Activated CD8-positive, alpha-beta memory T cell treated with anti-CD3 and anti-CD28 coated beads, Interleukin-2, amount 50 U/mL, for 4 hours (primary cell): ENCODE results near the gene CADM1.

ENCODE experiments used
- DNase-seq: peaks from one replicate; pipeline ENCODE4 v3.0.0-alpha.2; 2020

CADM1 gene

DNA sequence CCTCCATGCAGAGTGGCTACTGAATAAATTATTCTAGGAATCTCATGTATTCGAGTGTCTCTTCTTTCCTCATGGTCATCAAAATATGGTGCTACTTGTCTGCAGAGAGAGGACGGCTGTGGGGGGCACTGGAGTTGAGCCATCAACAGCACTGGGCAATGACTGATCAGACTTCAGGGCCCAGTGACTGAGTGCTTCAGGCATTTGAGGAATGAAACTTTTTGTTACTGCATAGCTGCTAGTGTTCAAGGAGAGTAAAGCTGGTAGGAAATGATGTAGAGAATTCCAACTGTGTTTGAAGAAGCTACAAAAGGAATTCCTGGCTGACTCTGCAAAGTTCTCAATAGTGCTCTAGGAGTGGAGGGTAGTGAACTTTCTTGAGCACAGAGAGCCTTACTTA lies 277.7 kb downstream of the CADM1 start:
- DNase-seq = no peak

- DNase-seq = no peak
Observed at GRCh38 chr11:115224551-115224950, 279.7 kb downstream of the CADM1 start.

GRCh38 chr11:115222863-115223530 lies 281.2 kb downstream of the CADM1 start:
- no peak for DNase-seq

GRCh38 chr11:115222218-115222862 lies 281.9 kb downstream of the CADM1 start:
- no peak for DNase-seq

- DNase-seq = no peak
Observed at GRCh38 chr11:115221461-115222069, 282.6 kb downstream of the CADM1 start.

- DNase-seq = no peak
Observed at GRCh38 chr11:115220911-115221310, 283.3 kb downstream of the CADM1 start.

DNA sequence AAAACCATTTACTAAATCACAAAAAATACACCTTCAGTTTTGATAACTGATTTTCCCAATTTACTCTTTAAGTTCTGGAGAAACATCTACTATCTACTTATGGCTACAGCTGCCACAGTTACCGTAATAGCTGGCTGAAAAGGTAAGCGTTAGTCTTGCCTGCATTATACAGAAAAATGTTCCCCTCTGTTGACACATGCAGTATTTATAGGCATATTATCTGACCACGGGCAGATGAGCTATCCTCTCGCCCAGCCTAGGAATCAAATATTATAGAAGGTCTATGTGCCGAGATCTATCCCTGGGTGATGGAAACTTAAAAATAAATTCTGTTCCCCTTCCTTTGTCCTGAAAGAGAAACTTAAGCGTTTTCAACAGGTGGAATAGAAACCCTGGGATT lies 283.8 kb downstream of the CADM1 start:
- DNase-seq = no peak

DNA sequence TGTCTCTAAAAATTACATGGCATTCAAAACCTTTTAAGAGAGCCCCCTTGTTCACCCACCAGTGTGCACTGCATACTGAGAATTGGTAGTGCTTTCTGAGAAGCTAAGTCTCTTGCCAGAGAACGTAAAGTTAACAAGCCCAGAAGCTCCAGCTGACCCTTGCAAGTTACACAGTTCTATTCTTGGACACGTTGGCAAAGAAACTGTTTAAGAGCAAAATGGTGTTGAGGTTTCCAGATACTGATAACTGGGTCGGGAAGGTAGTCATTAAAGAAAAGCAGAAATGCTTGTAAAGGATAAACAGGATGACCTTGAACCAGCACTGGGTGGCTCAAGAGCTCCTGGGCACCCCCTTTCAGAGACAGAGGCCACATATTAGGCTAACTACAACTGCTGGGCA lies 284.8 kb downstream of the CADM1 start:
- DNase-seq = no peak

DNA sequence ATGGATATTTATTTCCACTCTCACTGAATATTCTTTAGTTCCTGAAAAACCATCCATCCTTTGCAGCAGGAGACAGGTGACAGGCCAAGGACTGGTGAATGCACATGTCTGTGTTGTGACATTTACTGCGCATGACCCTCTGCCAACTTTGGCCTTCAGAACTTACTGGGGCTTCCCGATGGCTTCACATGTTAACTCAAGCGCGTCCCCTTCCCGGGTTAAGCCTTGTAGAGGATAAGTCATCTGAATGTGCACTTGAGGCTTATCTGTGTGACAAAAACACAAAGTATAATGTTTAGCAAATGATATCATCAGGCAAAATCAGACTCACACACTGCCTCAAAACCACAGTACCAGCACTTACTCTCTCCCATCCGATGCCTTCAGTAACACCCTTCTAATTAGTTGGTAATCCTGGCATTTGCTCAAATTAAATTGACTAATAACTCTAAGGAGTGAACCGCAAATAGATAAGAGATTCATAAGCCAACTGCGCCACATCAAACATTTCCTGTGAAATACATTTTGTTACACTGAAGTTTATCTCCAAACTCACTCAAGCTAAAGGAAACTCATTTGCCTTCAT lies 286.4 kb downstream of the CADM1 start:
- no peak for DNase-seq

DNA sequence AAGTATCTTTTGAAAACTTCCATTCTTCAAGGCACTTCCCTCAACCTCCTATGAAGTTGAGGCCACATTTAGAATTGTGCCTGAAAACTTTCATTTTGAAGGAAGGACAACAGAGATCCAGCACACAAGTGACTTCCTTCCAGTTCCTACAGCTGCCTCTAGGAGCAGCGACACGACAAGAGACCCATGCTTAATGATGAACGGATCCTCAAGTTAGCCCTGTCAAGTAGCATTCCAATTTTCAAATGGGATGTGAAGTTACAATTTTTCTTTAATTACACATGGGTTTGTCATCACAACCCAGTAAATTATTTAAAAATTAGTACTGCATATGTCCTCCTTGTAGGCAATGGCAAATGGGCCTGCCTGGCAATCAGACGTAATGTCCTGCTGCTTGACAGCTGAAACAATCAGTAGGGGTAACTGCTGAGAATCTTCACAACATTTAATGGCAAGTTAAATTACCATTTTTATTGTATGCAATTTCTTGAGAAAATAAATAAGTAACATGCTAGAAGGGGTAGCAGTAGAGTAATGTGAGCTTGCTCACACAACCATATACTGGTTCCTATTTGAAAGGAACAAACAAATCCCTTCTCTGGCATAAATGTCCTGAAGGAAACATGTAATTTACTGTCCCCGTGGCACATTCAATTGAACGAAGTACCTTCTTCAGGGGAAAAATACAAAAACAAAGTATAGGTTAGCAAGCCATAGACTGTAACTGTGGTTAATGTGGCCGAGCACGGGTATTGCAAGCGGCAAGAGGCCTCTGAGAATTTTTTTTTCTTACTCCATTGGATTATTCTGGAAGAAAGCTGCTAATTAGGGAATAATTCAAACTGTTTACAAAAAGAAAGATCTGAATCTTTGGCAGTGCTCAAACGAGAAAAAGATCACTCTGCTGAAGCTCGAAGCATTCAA lies 288.3 kb downstream of the CADM1 start:
- DNase-seq = no peak

GRCh38 chr11:115214644-115215234 lies 289.5 kb downstream of the CADM1 start:
- no peak for DNase-seq

DNA sequence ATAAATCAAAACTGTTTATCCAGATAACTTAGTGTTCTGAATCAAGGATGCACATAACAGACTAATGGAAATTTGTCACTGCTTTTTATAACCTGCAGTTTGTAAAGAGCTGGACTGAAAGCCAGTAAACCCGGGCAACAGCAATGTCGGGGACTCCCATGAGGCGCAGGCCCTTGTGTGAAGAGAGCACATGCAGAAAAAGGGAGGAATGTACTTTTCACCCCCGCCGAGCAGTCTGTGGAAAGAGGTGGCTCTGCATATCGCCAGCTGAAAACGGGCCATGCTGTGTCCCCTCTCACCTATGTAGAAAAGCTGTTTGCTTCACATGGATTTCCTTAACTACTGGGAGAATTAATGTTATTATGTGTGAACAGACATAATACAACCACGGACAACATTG lies 291.2 kb downstream of the CADM1 start:
- no peak for DNase-seq

- DNase-seq = no peak
Observed at GRCh38 chr11:115208808-115209259, 295.4 kb downstream of the CADM1 start.

- no peak for DNase-seq
Observed at GRCh38 chr11:115207916-115208315, 296.3 kb downstream of the CADM1 start.

DNA sequence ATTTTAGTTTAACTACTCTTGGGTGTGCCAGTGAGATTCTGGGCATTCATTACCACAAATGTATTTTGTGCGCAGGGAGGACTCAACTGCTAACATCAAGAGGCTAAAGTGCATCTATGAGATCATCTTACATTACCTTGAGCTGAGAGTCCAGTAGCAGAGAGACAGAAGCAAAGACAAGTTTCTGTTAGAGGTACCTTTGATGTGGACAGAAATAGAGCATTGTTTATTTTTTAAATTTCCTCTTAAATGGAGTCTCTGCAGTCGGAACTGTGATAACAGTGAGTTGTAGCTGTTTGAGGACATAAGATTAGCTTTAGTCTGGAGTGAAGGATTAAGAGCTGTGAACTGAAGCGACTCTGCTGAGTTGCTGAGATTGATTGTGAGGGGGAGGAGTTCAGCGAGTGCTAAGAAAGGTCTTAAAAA lies 297.0 kb downstream of the CADM1 start:
- no peak for DNase-seq

- DNase-seq = no peak
Observed at GRCh38 chr11:115206365-115207022, 297.7 kb downstream of the CADM1 start.

DNA sequence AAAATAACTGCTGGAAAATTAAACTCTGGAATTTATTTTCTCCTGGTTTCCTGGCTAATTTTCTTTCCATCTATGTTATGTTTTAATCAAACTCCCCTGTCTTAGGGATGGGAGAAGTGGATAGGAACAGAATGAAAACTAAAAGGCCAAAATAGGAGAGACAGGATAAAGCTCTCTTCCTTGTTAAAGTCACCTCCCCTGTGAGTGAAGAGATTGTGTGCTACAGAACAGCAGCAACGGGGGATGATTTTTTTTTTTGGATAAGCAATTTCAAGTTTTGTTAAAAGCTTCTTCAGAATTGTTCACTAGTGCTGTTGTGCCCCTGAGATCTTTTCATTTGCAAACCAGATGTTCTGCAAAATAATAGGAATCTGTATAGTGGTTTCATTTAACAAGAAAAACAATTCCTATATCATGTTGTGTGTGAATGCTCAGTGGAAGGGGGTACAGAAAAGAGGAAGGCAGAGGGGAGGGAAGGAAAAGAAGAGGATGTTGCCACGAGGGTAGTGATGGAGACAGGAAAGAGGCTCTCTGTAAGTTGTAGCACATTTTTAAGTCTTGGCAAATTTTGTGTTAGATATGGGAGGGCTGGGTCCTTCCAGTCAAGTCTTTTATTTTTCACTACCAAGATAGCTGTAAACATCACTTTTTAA lies 301.2 kb downstream of the CADM1 start:
- DNase-seq = no peak

GRCh38 chr11:115202074-115202473 lies 302.1 kb downstream of the CADM1 start:
- no peak for DNase-seq

DNA sequence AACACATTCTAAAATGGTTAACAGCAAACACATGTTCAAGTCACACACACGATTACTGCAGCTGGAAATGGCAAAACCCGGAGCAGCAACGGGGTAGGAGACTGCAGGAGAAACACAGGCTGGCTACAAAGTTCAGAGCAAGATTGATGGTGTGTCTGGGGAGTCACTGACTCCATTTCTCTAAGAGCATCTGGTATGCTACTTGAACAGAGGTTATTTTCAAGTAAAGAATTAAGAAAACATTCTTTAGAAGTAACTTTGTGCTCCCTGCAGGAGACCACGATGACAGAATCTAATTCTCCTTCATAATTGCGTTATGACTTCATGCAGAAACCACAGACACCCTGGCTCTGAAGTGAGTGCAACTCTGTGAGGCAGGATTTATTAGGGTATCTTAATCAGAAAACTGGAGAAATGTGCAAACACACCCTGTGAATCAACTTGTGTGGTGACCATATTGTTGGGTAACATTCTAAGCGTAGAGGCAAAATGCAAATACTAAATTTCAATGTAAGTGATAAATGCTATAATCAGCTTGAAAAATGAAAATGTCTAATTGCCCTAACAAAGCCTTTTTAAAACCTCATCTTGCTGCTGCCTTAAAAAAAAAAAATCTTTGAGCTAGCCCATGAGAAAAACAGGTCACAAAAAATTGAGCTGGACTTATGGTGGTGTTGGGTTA lies 303.0 kb downstream of the CADM1 start:
- DNase-seq = no peak

- DNase-seq = no peak
Observed at GRCh38 chr11:115199481-115200069, 304.6 kb downstream of the CADM1 start.
